Dermis blood vessel endothelial cell (primary cell): ENCODE data around the gene NBDY. TPM values are rescaled to one million over a fixed set of nuclear protein-coding genes. Genes with fewer than 3 reads are reported as not detected.
"Not testable (repeated sequence)": the region's sequence is repeated elsewhere in the genome, so short reads cannot be mapped to it uniquely, and the experiment has no call there.

Experiments used
- DNase-seq: peaks from one replicate; pipeline ENCODE4 v3.0.0; 2010
- total RNA-seq: library from RNA; depleted of rRNA; stranded (reverse); fragments of >200 nt; gene quantifications from 2 replicates; pipeline ENCODE4 v1.2.3, GENCODE V29; 2014

The NBDY gene
- total RNA-seq, 1 donor from 2014 or later, result 5.3 TPM

GRCh38 chrX:56764975-56765791 lies 36.1 kb downstream of the NBDY start:
- DNase-seq, result peak; percentile 11

DNA sequence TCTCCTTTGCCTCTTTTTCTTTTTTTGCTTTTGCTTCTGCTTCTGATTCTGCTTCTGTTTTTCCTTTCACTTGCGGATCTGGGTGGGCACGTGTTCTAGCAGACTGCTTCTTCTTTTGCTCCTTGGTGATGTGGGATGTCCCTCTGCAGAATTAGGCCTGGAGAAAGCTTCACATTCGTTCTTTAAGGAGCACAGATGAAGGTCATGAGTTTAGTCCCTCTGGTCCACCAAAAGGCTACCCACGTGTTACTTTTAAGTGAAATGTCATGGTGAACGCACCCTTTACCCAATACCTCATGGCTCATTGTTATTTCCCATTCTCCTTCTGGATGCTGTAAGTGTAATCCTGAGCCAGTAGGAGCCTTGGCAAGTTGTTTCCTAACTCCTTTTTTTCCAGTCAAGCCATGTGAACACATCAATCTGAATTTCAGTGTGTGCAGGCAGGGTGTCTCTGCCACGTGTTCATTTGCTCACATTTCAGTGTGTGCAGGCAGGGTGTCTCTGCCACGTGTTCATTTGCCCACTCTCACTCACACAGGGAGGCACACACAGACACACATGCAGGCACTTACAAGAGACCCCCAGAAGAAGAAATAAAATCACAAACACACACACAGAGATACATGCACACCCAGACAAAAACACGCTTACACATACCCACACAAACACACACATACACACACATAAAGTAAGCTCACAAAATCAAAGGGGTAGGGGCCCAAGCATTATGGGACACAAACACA lies 36.9 kb downstream of the NBDY start:
- no peak for DNase-seq

DNA sequence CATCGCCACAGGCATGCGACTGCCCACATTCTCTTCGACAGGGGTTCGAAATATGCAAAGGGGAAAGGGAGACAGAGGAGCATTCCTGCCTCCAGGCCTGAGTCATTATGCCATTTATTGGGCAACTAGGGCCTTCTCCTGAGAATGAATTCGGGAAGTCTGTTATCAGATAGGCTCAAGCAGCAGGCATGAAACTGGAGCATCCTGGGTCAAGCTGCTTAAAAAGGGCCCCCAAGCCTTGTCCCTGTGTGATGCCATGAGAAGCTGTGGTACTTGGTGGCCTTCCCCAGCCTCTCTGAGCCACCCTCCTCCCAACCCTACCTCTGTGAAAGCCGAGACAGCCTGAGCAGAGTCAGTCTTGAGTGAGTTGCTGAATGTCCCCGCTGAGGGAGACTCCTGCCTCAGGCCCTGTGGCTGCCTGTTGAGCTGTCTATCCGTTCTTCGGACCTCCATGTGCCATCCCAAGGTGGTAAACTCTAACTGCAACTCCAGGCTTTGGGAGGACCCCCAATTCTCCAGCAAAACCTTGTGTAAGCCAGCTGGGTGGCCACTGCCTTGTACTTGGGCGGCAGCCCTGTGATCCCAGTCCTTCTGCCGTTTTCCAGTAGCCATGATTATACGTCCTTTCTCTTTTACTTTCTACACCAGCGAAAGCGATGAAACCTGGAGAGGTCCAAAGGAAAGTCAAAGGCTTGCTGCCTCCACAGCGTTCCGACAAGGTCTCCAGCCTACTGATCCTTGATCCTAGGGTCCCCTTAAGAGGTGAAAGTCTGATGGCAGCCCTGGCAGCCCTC lies 37.7 kb downstream of the NBDY start:
- no peak for DNase-seq

DNA sequence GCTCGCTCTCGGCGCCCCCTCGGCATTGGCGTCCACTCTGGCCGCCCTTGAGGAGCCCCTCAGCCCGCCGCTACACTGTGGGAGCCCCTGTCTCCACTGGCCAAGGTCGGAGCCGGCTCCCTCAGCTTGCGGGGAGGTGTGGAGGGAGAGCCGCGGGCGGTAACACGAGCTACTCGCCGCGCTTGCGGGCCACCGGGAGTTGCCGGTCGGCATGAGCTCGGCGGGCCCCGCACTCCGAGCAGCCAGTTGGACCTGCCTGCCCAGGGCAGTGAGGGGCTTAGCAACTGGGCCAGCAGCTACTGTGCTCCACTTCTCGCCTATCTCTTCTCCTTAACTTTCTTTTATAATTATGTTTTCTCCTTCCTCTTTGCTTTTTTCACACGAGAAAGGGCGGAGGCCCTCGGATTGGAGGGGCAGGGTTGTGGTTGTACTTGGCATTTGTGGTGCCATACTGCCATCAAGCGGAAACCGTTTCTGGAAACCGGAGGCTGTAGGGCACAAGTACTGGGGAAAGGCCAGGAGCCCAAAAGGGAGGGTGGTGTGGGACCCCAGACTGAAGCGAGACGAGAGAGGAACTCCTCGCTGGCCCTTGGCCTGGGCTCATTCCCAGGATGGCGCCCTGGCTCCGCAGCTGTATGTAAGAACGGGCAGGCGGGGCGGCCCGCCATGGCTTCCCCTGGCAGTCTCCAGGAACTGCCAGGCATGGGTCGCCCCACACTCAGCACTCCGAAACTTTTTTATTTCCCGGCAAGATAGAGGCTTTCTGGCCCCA lies 38.5 kb downstream of the NBDY start:
- not testable (repeated sequence) for DNase-seq

DNA sequence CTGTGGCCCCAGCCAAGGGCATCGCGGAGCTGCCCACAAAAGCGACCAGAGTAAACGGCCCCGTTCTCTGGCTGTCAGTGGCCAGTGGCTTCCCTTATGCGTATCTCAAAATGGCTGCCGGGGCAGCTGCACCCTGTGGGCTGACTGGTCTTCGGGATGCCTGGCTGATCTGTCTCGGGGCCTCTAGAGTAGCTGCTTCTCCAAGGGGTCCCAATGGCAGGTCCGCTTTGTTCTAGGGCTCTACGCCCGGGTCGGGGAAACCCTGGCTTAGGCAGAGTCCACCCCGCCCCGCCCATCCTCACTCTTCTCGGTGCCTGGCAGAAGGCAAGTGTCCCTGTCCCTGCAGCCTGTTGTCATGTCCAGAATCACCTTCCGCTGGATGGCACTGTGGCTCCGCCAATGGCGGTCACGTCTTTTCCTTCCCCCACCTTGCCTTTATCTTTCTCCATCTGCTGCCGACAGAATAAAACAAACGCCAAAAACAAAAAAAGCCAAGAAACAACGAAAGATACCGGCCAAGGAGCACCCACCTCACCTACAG lies 39.1 kb downstream of the NBDY start:
- not testable (repeated sequence) for DNase-seq

GRCh38 chrX:56772675-56773521 lies 43.9 kb downstream of the NBDY start:
- DNase-seq, result not testable (repeated sequence)

GRCh38 chrX:56773522-56774060 lies 44.5 kb downstream of the NBDY start:
- not testable (repeated sequence) for DNase-seq

DNA sequence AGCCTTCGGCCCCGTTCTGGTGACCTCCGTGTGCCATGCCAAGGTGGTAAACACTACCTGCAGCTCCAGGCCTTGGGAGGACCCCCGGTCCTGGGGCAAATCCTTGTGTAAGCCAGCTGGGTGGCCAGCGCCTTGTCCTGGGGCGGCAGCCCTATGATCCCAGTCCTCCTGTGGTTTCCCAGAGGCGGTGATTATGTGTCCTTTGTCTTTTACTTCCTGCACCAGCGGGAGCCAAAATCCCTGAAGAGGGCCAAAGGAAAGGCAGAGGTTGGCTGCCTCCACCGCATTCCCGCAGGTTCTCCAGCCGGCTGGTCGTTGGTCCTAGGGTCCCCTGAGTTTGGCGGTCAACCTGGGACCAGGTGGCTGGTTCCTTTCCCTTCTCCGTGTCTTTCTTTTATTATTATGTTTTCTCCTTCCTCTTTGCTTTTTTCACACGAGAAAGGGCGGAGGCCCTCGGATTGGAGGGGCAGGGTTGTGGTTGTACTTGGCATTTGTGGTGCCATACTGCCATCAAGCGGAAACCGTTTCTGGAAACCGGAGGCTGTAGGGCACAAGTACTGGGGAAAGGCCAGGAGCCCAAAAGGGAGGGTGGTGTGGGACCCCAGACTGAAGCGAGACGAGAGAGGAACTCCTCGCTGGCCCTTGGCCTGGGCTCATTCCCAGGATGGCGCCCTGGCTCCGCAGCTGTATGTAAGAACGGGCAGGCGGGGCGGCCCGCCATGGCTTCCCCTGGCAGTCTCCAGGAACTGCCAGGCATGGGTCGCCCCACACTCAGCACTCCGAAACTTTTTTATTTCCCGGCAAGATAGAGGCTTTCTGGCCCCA lies 49.3 kb downstream of the NBDY start:
- not testable (repeated sequence) for DNase-seq

- DNase-seq, result not testable (repeated sequence)
Observed at GRCh38 chrX:56778924-56779468, 50.0 kb downstream of the NBDY start.

DNA sequence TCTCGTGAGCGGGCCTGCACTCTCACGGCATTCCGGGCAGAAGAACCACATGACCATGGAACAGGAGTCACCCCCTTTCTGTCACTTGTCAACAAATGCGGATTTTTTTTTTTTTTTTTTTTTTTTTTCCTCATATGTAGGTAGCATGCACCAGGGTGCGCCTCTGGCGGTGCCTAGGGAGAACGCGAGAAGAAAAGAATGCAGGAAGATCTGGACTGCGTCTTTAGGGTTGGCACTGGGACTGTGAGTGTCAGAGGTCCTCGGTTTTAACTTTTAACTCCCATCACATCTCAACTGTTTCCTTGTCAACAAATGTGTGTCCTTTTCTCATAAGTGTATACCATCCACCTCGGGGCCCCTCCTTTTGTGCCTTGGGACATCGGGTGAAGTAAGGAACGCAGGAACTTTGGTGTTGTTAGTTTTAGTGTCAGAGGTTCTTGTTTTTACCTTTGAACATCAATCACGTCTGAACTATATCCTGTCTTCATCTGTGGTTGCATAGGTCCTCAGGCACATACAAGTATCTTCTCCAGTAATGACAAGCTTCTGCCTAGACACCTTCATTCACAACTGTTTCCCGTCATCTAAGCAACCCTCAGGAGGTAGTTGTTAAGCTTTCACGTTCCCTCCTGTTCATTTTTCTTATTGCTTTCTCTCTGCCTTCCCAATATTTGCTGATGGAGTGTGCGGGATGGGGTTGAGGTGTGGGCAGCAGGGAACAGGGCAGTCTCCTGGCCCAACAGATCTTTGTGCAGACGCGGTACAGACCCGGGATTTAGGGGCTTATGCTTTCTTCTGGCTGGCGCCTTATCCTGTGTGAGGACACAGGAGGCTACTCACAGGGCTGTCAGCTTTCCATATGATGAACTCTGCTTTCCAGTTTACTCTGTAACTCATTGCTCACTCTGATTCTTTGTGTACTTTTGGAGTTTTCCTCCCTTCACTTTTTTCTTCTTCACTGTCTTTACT lies 51.9 kb downstream of the NBDY start:
- not testable (repeated sequence) for DNase-seq

DNA sequence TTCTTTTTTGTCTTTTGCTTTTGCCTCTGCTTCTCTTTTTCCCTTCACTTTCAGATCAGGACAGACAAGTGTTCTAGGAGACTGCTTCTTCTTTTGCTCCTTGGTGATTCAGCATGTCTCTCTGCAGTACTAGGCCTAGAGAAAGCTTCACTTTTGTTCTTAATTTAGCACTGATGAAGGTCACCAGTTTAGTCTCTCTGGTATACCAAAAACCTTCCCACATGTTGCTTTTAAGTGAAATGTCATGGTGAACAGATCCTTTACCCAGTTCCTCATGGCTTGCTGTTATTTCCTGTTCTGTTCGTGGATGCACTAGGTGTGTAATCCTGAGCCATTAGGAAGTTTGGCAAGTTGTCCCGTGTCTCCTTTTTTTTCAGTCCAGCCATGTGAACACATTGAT lies 53.3 kb downstream of the NBDY start:
- DNase-seq, result no peak

GRCh38 chrX:56782791-56783449 lies 53.9 kb downstream of the NBDY start:
- DNase-seq, result no peak

GRCh38 chrX:56783450-56783831 lies 54.4 kb downstream of the NBDY start:
- no peak for DNase-seq

DNA sequence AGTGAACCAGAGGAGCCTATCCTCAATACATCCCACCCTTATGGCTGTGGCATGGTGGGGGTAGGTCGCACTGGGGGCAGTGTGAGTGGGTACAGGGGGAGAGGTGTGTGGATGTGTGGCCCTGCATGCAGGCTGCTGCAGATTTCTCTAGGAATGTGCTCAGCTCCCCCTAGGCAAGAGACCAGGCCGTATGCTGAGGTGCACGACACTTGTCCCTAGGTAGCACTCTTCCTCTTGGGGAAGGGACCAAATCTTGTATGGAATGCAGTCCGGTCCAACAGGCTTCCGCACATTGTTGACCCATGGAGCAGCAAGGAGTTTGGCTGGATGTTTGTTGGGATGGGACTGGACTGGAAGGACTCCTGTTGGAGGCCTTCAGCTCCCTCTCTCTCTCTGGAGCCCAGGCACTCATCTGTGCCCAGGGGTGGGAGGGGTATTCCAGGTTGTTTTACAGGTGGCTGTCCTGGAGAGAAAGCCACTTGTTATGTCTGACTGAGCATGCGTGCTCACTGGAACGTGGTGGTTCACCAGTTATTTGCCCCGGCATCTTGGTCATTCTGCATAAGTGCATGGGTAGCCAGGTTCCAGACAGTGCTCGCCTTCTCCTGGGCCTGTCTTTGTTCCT lies 55.1 kb downstream of the NBDY start:
- no peak for DNase-seq

DNA sequence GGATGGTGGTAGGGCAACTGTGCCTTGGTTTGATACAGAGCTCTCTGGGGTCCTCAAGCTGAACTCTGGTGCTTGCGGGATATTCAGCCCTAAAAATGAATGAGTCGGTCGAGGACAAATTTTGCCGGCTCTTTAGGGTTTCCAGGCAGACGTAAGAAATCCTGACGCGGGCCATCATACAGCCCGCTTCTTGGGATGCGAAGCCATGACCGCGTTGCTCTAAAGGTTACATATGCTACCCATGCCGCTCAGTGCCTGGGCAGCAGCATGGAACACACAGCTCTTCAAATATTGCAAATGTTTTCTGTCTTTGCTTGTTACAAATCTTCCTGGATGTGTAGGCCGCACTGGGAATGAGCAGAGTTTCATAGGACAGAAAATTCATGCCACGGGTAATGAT lies 55.6 kb downstream of the NBDY start:
- no peak for DNase-seq

GRCh38 chrX:56785442-56785841 lies 56.4 kb downstream of the NBDY start:
- DNase-seq, result no peak
